AG04450 (cell line): ENCODE measurements around the gene EPB41L4B. TPM values are rescaled to one million over a fixed set of nuclear protein-coding genes. Genes with fewer than 3 reads are reported as not detected.
"Not testable (repeated sequence)": the region's sequence is repeated elsewhere in the genome, so short reads cannot be mapped to it uniquely, and the experiment has no call there.

Source experiments
- CTCF ChIA-PET: fragments of 300-600, 350-600 bp; formaldehyde crosslinking; extraction: SDS; loops from one replicate; lab custom pipeline; 2022; ENCODE audit warnings: antibody characterized with exemption, inconsistent platforms; lab: Charles Lee
- POLR2A ChIA-PET: fragments of 350-600 bp; formaldehyde crosslinking; extraction: SDS; loops from one replicate; lab custom pipeline; 2021; ENCODE audit warnings: antibody characterized with exemption, inconsistent platforms; lab: Yijun Ruan, JAX
- DNase-seq: peaks from one replicate; pipeline ENCODE4 v3.0.0-alpha.2; 2011; ENCODE audit warnings: low read depth, low spot score
- H3K27ac ChIP-seq: one replicate; pipeline ENCODE4 v1.5.1; 2012; ENCODE audit warnings: low read depth, low read length, control low read depth
- H3K27me3 ChIP-seq: one replicate; pipeline ENCODE4 v1.6.0; 2012; ENCODE audit warnings: low read length; ENCODE audit not compliant: control insufficient read depth, insufficient read depth
- H3K4me3 ChIP-seq: 2 replicates; pipeline ENCODE4 v1.5.1; 2011; ENCODE audit warnings: mild to moderate bottlenecking, low read depth, low read length, control low read depth
- H3K9me3 ChIP-seq: 2 replicates; pipeline ENCODE4 v1.5.1; 2012; ENCODE audit warnings: low read length; ENCODE audit not compliant: control insufficient read depth, insufficient read depth
- CTCF ChIP-seq: IDR thresholded peaks from 2 replicates; pipeline ENCODE4 v1.5.1; 2011; ENCODE audit warnings: low read depth, low read length, control low read depth, inconsistent platforms
- polyA plus RNA-seq: library from polyadenylated mRNA; depleted of rRNA; stranded (reverse); fragments of >200 nt; gene quantifications from 2 replicates; pipeline ENCODE4 v1.2.3, GENCODE V29; 2011

Gene EPB41L4B
- polyA plus RNA-seq, 1 experiment: 1.5 TPM

DNA sequence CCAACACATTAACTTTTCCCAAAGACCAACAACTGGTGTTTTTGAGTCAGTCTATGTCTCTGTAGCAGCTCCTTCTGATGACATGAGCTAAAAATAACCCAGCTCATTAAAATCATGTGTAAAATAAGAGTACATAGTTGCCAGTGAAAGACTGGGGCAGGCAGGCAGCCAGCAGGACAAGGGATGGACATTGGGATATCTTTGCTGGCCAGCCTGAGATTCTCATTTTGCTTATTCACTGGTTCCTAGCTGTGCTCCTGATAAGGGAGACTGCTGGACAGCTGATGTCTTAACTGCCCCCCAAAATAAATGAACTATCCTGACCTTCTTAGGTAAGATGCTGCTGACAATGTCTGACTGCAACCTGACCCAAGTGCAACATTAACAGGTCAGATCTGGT is 33.9 kb downstream of the EPB41L4B start:
- CTCF ChIA-PET: interaction anchor here (1.0 kb wide), 1 partner anchor 44 kb away, joined by 3 read pairs; no protein-coding TSS in a partner anchor
- no peak for DNase-seq
- Histone ChIP-seq H3K4me3 (no peak overlapping the region), H3K27ac (no peak overlapping the region), H3K27me3 (peaks cover 2% of the 10 kb centered on the region), H3K9me3 (no peaks in the 10 kb centered on the region)
- POLR2A ChIA-PET: no interaction called here
- no peak for TF ChIP-seq CTCF

DNA sequence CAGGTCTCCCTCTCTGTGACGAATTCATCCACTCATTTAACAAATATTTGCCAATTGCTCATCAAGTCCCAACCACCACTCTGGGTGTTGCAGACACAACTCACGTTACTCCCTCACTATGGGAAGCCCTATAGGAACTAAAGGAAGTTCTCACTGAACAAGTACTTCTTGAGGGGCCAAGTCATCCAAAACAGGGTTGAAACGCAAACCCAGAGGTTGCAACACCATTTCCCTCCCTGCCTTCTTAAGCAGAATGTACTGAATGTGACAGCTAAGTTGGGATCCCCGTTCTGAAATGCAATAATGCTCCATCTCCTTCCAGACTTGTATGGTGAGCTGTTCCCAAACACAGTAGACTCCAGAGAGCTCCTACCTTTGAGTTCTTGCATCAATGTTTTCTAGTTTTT is 34.3 kb downstream of the EPB41L4B start:
- Histone ChIP-seq H3K27me3 (no peaks in the 10 kb centered on the region), H3K4me3 (no peak overlapping the region), H3K27ac (no peak overlapping the region), H3K9me3 (no peaks in the 10 kb centered on the region)
- ChIA-PET POLR2A (no interaction called here), CTCF (interaction anchor here (1.0 kb wide), 1 partner anchor 43 kb away, joined by 3 read pairs; no protein-coding TSS in a partner anchor)
- TF ChIP-seq CTCF: no peak
- DNase-seq: no peak

DNA sequence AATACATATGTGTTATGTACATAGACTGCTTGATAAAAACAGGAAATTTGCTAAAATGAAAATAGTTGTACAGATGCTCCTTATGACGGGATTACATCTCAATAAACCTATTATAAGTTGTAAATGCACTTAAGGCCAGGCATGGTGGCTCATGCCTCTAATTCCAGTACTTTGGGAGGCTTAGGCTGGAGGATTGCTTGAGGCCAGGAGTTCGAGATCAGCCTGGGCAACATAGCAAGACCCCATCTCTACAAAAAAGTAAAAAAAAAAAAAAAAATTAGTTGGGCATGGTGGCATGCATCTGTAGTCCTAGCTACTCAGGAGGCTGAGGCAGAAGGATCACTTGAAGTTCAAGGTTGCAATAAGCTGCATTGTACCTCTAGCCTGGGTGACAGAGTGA is 37.2 kb downstream of the EPB41L4B start:
- DNase-seq, POLR2A ChIA-PET, H3K4me3 ChIP-seq, H3K9me3 ChIP-seq, CTCF ChIA-PET, H3K27ac ChIP-seq, H3K27me3 ChIP-seq: not testable (repeated sequence)

- H3K9me3 ChIP-seq: no peaks in the 10 kb centered on the region
- DNase-seq: no peak
- no peak for TF ChIP-seq CTCF
- no peak overlapping the region for H3K4me3 ChIP-seq
- POLR2A ChIA-PET: no interaction called here
- no peak overlapping the region for H3K27ac ChIP-seq
- H3K27me3 ChIP-seq: no peaks in the 10 kb centered on the region
- CTCF ChIA-PET: no interaction called here
Observed at GRCh38 chr9:109283012-109283411, 37.8 kb downstream of the EPB41L4B start.

- ChIA-PET CTCF (no interaction called here), POLR2A (no interaction called here)
- TF ChIP-seq CTCF: no peak
- Histone ChIP-seq H3K27me3 (no peaks in the 10 kb centered on the region), H3K9me3 (no peaks in the 10 kb centered on the region), H3K4me3 (no peak overlapping the region), H3K27ac (no peak overlapping the region)
- DNase-seq: no peak
Observed at GRCh38 chr9:109282302-109282701, 38.6 kb downstream of the EPB41L4B start.

DNA sequence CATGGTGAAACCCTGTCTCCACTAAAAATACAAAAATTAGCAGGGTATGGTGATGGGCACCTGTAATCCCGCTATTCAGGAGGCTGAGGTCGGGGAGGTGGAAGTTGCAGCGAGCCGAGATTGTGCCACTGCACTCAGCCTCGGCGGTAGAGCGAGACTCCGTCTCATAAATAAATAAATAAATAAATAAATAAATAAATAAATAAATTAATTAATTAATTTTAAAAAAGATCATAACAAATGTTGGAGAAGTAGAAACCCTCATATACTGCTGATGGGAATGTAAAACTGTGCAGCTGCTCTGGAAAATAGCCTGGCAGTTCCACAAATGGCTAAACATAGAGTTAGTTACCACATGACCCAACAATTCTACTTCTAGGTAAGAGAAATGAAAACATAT is 39.3 kb downstream of the EPB41L4B start:
- no peak for TF ChIP-seq CTCF
- H3K27me3 ChIP-seq: no peaks in the 10 kb centered on the region
- POLR2A ChIA-PET: no interaction called here
- no peak overlapping the region for H3K4me3 ChIP-seq
- no peaks in the 10 kb centered on the region for H3K9me3 ChIP-seq
- CTCF ChIA-PET: no interaction called here
- no peak overlapping the region for H3K27ac ChIP-seq
- DNase-seq: no peak
